GM12878 (cell line): ENCODE measurements around the gene CCDC57. TPM values are rescaled to one million over a fixed set of nuclear protein-coding genes. Genes with fewer than 3 reads are reported as not detected.

Experiments
- ATAC-seq: fragments of 200-7000 bp; cut with Tn5 transposase; 3 replicates; pipeline ENCODE4 v1.9.1; 2020; ENCODE audit warnings: mild to moderate bottlenecking, moderate library complexity
- BruUV-seq: library from RNA; stranded (reverse); fragments of 400-500 nt; replicated peaks from 2 replicates; lab custom pipeline; 2021; lab: Mats Ljungman, UMichigan
- CTCF ChIA-PET: fragments of 300-600 bp; sonication (Branson Sonifier 250); formaldehyde crosslinking; extraction: SDS; loops from one replicate; lab custom pipeline; 2021; ENCODE audit warnings: inconsistent platforms; lab: Yijun Ruan, JAX
- POLR2A ChIA-PET: fragments of 350-600 bp; formaldehyde crosslinking; extraction: SDS; loops from one replicate; lab custom pipeline; 2021; ENCODE audit warnings: inconsistent platforms; lab: Charles Lee
- RAD21 ChIA-PET: fragments of 300-600 bp; sonication (Branson Sonifier 250); formaldehyde crosslinking; loops from one replicate; lab custom pipeline; 2023; ENCODE audit warnings: antibody characterized with exemption; ENCODE audit not compliant: unreplicated experiment; lab: Charles Lee
- SMC1A ChIA-PET: fragments of 300-600 bp; sonication (Branson Sonifier 250); formaldehyde crosslinking; loops from one replicate; lab custom pipeline; 2023; ENCODE audit not compliant: unreplicated experiment, uncharacterized antibody; lab: Charles Lee
- DNase-seq: peaks from one replicate; pipeline ENCODE4 v3.0.0-alpha.2; 2011; ENCODE audit warnings: low read depth, low spot score
- FAIRE-seq: peaks from 3 replicates; lab custom pipeline; 2011; peaks lifted over from hg19 to GRCh38; lab: Jason Lieb, UNC
- H2AFZ ChIP-seq: 2 replicates; pipeline ENCODE4 v1.6.0; 2011; ENCODE audit warnings: low read depth, low read length, control low read depth; ENCODE audit not compliant: control insufficient read depth
- H3K27ac ChIP-seq: 2 replicates; pipeline ENCODE4 v1.5.1; 2011; ENCODE audit warnings: control low read depth; ENCODE audit not compliant: control insufficient read depth, insufficient read depth
- H3K27me3 ChIP-seq, 2 experiments: replicated peaks in 1 of 2; 2 replicates each; pipeline versions ENCODE4 v1.6.0 to v1.6.1; 2011; ENCODE audit warnings: low read length in 1 of 2; ENCODE audit not compliant: control insufficient read depth in 2 of 2, insufficient read depth in 2 of 2
- H3K36me3 ChIP-seq, 2 experiments: 2 replicates each; pipeline ENCODE4 v1.5.1; 2011; ENCODE audit warnings: low read length in 1 of 2; ENCODE audit not compliant: control insufficient read depth in 2 of 2, insufficient read depth in 2 of 2
- H3K4me1 ChIP-seq: 2 replicates; pipeline ENCODE4 v1.6.1; 2011; ENCODE audit warnings: mild to moderate bottlenecking, low read length, moderate library complexity, mixed read lengths; ENCODE audit not compliant: control insufficient read depth, insufficient read depth
- H3K4me2 ChIP-seq: 2 replicates; pipeline ENCODE4 v1.6.0; 2011; ENCODE audit warnings: control low read depth; ENCODE audit not compliant: control insufficient read depth, insufficient read depth
- H3K4me3 ChIP-seq: fragments of 200-600 bp; sonication (generic); 2 replicates; pipeline ENCODE4 v1.5.1; 2016
- H3K79me2 ChIP-seq: 2 replicates; pipeline ENCODE4 v1.6.0; 2011; ENCODE audit warnings: low read length; ENCODE audit not compliant: control insufficient read depth, insufficient read depth
- H3K9ac ChIP-seq: 2 replicates; pipeline ENCODE4 v1.8.0; 2011; ENCODE audit warnings: low read length, control low read depth, mixed read lengths; ENCODE audit not compliant: control insufficient read depth, insufficient read depth
- H3K9me3 ChIP-seq: replicated peaks from 3 replicates; pipeline ENCODE4 v1.5.1; 2011; ENCODE audit warnings: mild to moderate bottlenecking, low read length; ENCODE audit not compliant: control insufficient read depth, insufficient read depth
- H4K20me1 ChIP-seq: 2 replicates; pipeline ENCODE4 v1.6.0; 2011; ENCODE audit not compliant: control insufficient read depth, insufficient read depth
- CHD4 ChIP-seq: fragments of 200-600 bp; sonication (generic); IDR thresholded peaks from 2 replicates; pipeline ENCODE4 v1.6.1; 2016; ENCODE audit warnings: mild to moderate bottlenecking
- JUND ChIP-seq: IDR thresholded peaks from 2 replicates; pipeline ENCODE4 v1.6.1; 2012; ENCODE audit warnings: low read depth, mild to moderate bottlenecking, low read length, improper control_type of control experiment, moderate library complexity
- NBN ChIP-seq: fragments of 450-650 bp; IDR thresholded peaks from 2 replicates; pipeline ENCODE4 v1.6.1; 2016
- NFYB ChIP-seq: IDR thresholded peaks from 2 replicates; pipeline ENCODE4 v1.6.1; 2011; ENCODE audit warnings: low read depth, mild to moderate bottlenecking, low read length, improper control_type of control experiment, moderate library complexity; ENCODE audit not compliant: insufficient read depth
- PAX8 ChIP-seq: fragments of 450-650 bp; IDR thresholded peaks from 2 replicates; pipeline ENCODE4 v1.6.1; 2017; ENCODE audit warnings: mild to moderate bottlenecking, moderate library complexity
- SMAD5 ChIP-seq: IDR thresholded peaks from 2 replicates; pipeline ENCODE4 v1.6.1; 2016; ENCODE audit warnings: antibody characterized with exemption, low read depth
- TCF7 ChIP-seq: IDR thresholded peaks from 2 replicates; pipeline ENCODE4 v1.6.1; 2014; ENCODE audit warnings: antibody characterized with exemption, borderline replicate concordance
- WGBS: methylation state at CpG from one replicate; pipeline ENCODE4 v1.1.6; 2016; ENCODE audit warnings: low lambda C conversion rate; ENCODE audit not compliant: insufficient replicate concordance, insufficient coverage; ENCODE audit errors: missing lambda C conversion rate; 5-methylcytosine and 5-hydroxymethylcytosine counted together
- in situ Hi-C: fragments of 300-500 bp; cut with MboI; formaldehyde crosslinking; loops from 9 replicates; pipeline ENCODE4 v1.14.3; 2018; ENCODE audit warnings: mixed read lengths
- intact Hi-C: fragments of 100-400 bp; cut with micrococcal nuclease; formaldehyde crosslinking; loops from one replicate; pipeline ENCODE4 v1.14.2; 2022; ENCODE audit not compliant: unreplicated experiment
- polyA plus RNA-seq, 11 experiments: library from polyadenylated mRNA; depleted of rRNA in 4 of 11; unstranded in 6 of 11; stranded (reverse) in 5 of 11; fragments of >200 nt; fragmentation: Nextera tagmentation in 4 of 11; fragmentation: Illumina TruSeq in 1 of 11; extraction: Ambion mirVana in 4 of 11; extraction: Trizol in 1 of 11; gene quantifications; 1 replicate in 1 of 11; 2 replicates in 10 of 11; pipeline versions ENCODE4 v1.2.1 to v1.2.3, GENCODE V29; 2011 to 2016; ENCODE audit warnings: inconsistent platforms in 2 of 11, missing spikeins in 2 of 11, low read depth in 1 of 11
- total RNA-seq, 4 experiments: library from RNA; depleted of rRNA in 3 of 4; stranded (reverse); fragments of >200 nt in 3 of 4; fragmentation: Illumina TruSeq in 1 of 4; extraction: Trizol in 1 of 4; gene quantifications; 2 replicates each; pipeline versions ENCODE4 v1.2.1 to v1.2.3, GENCODE V29; 2013 to 2021
- TF ChIP-seq, protein P1 (sequence below): fragments of 450-650 bp; IDR thresholded peaks from 2 replicates; pipeline ENCODE4 v1.6.1; 2017; ENCODE audit warnings: mild to moderate bottlenecking, moderate library complexity
- TF ChIP-seq, protein P2 (sequence below): fragments of 450-650 bp; IDR thresholded peaks from 2 replicates; pipeline ENCODE4 v1.6.1; 2017; ENCODE audit warnings: antibody characterized with exemption, mild to moderate bottlenecking, moderate library complexity

The CCDC57 gene
- total and polyA plus RNA-seq, 10 of the 15 experiments (the other 5 are each of a cell fraction or from before 2014, with no cell fraction given): 5.4 to 123 (median 45.8) TPM

DNA sequence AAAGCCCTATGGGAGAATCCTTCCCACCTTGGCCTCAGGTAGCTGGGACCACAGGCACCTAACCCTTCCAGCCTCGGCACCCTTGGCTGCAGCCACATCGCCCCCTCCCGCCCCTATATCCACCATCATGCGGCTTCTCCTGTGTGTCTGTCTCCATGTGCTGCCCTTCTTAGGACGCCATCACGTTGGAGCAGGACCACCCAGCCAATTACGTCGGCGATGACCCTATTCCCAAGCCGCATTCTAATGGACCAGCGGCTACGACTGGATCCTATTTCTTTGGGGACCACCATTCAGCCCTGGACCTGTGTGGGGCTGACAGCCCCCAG is 3.3 kb upstream of the CCDC57 start:
- no peak for ATAC-seq
- ChIA-PET POLR2A (interaction anchor here (1.2 to 2.2 kb wide), 3 partner anchors 9 to 26 kb away, joined by 3 to 6 read pairs (median 4); partner anchors contain the start of gene SLC16A3), CTCF (interaction anchor here (1.3 to 1.5 kb wide), 2 partner anchors 10 to 77 kb away, joined by 3 to 4 read pairs; no protein-coding TSS in a partner anchor)
- Histone ChIP-seq H2AFZ (no peak overlapping the region), H4K20me1 (no peaks in the 10 kb centered on the region), H3K79me2 (no peaks in the 10 kb centered on the region; the same call in 1 of the 2 replicates), H3K4me1 (peaks cover 26% of the 10 kb centered on the region), H3K9ac (no peak overlapping the region; the same call in 1 of the 2 replicates), H3K9me3 (no peaks in the 10 kb centered on the region; the same call in 2 of the 3 replicates), H3K4me3 (no peak overlapping the region), H3K36me3 (no peaks in the 10 kb centered on the region), H3K27ac (no peak overlapping the region; the same call in 1 of the 2 replicates), H3K4me2 (no peak overlapping the region)
- WGBS: over 99% methylated on average over 12 of the region's 12 CpGs
- in situ Hi-C loops: no loop called here
- intact Hi-C loops: no loop called here
- no peak for FAIRE-seq
- TF ChIP-seq PAX8: no peak
- TF ChIP-seq, protein P1, sequence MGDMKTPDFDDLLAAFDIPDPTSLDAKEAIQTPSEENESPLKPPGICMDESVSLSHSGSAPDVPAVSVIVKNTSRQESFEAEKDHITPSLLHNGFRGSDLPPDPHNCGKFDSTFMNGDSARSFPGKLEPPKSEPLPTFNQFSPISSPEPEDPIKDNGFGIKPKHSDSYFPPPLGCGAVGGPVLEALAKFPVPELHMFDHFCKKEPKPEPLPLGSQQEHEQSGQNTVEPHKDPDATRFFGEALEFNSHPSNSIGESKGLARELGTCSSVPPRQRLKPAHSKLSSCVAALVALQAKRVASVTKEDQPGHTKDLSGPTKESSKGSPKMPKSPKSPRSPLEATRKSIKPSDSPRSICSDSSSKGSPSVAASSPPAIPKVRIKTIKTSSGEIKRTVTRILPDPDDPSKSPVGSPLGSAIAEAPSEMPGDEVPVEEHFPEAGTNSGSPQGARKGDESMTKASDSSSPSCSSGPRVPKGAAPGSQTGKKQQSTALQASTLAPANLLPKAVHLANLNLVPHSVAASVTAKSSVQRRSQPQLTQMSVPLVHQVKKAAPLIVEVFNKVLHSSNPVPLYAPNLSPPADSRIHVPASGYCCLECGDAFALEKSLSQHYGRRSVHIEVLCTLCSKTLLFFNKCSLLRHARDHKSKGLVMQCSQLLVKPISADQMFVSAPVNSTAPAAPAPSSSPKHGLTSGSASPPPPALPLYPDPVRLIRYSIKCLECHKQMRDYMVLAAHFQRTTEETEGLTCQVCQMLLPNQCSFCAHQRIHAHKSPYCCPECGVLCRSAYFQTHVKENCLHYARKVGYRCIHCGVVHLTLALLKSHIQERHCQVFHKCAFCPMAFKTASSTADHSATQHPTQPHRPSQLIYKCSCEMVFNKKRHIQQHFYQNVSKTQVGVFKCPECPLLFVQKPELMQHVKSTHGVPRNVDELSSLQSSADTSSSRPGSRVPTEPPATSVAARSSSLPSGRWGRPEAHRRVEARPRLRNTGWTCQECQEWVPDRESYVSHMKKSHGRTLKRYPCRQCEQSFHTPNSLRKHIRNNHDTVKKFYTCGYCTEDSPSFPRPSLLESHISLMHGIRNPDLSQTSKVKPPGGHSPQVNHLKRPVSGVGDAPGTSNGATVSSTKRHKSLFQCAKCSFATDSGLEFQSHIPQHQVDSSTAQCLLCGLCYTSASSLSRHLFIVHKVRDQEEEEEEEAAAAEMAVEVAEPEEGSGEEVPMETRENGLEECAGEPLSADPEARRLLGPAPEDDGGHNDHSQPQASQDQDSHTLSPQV: no peak
- TF ChIP-seq, protein P2, sequence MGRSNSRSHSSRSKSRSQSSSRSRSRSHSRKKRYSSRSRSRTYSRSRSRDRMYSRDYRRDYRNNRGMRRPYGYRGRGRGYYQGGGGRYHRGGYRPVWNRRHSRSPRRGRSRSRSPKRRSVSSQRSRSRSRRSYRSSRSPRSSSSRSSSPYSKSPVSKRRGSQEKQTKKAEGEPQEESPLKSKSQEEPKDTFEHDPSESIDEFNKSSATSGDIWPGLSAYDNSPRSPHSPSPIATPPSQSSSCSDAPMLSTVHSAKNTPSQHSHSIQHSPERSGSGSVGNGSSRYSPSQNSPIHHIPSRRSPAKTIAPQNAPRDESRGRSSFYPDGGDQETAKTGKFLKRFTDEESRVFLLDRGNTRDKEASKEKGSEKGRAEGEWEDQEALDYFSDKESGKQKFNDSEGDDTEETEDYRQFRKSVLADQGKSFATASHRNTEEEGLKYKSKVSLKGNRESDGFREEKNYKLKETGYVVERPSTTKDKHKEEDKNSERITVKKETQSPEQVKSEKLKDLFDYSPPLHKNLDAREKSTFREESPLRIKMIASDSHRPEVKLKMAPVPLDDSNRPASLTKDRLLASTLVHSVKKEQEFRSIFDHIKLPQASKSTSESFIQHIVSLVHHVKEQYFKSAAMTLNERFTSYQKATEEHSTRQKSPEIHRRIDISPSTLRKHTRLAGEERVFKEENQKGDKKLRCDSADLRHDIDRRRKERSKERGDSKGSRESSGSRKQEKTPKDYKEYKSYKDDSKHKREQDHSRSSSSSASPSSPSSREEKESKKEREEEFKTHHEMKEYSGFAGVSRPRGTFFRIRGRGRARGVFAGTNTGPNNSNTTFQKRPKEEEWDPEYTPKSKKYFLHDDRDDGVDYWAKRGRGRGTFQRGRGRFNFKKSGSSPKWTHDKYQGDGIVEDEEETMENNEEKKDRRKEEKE: no peak
- TF ChIP-seq JUND: no peak
- TF ChIP-seq NBN: no peak
- no peak for TF ChIP-seq TCF7
- no peak for TF ChIP-seq NFYB
- TF ChIP-seq CHD4: no peak
- no peak for TF ChIP-seq SMAD5
- TF ChIP-seq, all 136 proteins: peak for 0
- ChIA-PET SMC1A (no interaction called here), RAD21 (interaction anchor here (2.4 kb wide), 1 partner anchor 10 kb away, joined by 5 read pairs; no protein-coding TSS in a partner anchor)
- BruUV-seq: no TSS peak
- DNase-seq: no peak
- no peaks in the 10 kb centered on the region for H3K27me3 ChIP-seq
